ENCODE measurements around the gene PPAT. TPM values are rescaled to one million over a fixed set of nuclear protein-coding genes. Genes with fewer than 3 reads are reported as not detected.

Gene PPAT
- total RNA-seq, 2 donors from 2014 or later, result 25.6 to 32.7 TPM

DNA sequence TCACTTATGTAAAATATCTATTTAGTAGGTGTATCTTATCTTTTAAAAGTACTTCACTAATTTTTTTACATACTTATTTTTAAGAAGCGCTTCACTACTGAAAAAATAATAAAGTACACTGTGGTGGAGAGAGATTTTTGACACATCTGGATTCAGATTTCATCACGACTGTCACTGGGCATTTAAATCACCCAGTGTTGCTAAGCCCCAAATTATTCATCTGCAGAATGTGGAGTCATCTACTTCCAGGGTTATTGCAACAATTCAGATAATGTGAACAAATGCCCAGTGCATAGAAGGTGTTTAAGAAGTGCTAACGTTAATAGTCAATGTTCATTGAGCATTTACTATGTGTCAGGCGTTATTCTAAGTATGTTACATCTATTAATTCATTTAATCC, 90.0 kb downstream of the PPAT start:
- DNase-seq, result no peak
- no peak for ATAC-seq (replicated peaks in 1 of 2)
- no peaks in the 10 kb centered on the region for H3K27me3 Mint-ChIP-seq (ENCODE audit: low read depth)
- H3K36me3 Mint-ChIP-seq (ENCODE audit: insufficient read depth in 2 of 2), result peaks cover 2 to 4% of the 10 kb centered on the region in 2 donors
- no peak overlapping the region for H3K27ac Mint-ChIP-seq
- no peaks in the 10 kb centered on the region for H3K4me1 Mint-ChIP-seq (ENCODE audit: low read depth)
- H3K4me3 Mint-ChIP-seq, result no peak overlapping the region
- H3K9me3 Mint-ChIP-seq, result no peaks in the 10 kb centered on the region

Other genes with a start within 250 kb of the PPAT start
- 10 to 100 TPM; 17.6 to 18.4 TPM for gene AASDH, start 48.1 kb downstream of the PPAT start, total RNA-seq
- 100 to 1,000 TPM; 174 to 190 TPM for gene PAICS, start 645 bp upstream of the PPAT start, total RNA-seq
- 100 to 1,000 TPM; 187 to 200 TPM for gene SRP72, start 32.0 kb upstream of the PPAT start, total RNA-seq
- under 1 TPM; 0.29 to 0.35 TPM for gene ARL9, start 70.2 kb upstream of the PPAT start, total RNA-seq
- gene HOPX, start 245.7 kb upstream of the PPAT start, total RNA-seq, result 10 to 100 TPM; 71.1 to 93.2 TPM

All from activated T-cell treated with anti-CD3 and anti-CD28 coated beads, Interleukin-2, amount 50 U/mL, for 72 hours (primary cell).